Trophoblast cell (in vitro differentiated cells and primary cell): ENCODE data around the gene C1orf167.

ENCODE experiments used
- DNase-seq, 2 donors: peaks; one replicate each; pipeline ENCODE4 v3.0.0-alpha.2; 2016
- H2AFZ ChIP-seq: 2 replicates; pipeline ENCODE4 v1.6.1; 2013; ENCODE audit warnings: low read length, moderate library complexity, mild to moderate bottlenecking; ENCODE audit not compliant: insufficient read depth, poor library complexity
- H2AK5ac ChIP-seq: 2 replicates; pipeline ENCODE4 v1.6.1; 2013; ENCODE audit warnings: mild to moderate bottlenecking, low read length
- H2BK120ac ChIP-seq: 2 replicates; pipeline ENCODE4 v1.6.1; 2013; ENCODE audit warnings: low read length, mild to moderate bottlenecking, moderate library complexity; ENCODE audit not compliant: insufficient read depth, poor library complexity
- H2BK12ac ChIP-seq: 2 replicates; pipeline ENCODE4 v1.6.1; 2013; ENCODE audit warnings: mild to moderate bottlenecking, low read length, moderate library complexity
- H2BK5ac ChIP-seq: 2 replicates; pipeline ENCODE4 v1.6.1; 2013; ENCODE audit warnings: low read length, low read depth, moderate library complexity, mild to moderate bottlenecking; ENCODE audit not compliant: poor library complexity
- H3K14ac ChIP-seq: 2 replicates; pipeline ENCODE4 v1.6.1; 2013; ENCODE audit warnings: mild to moderate bottlenecking, low read length
- H3K18ac ChIP-seq: 2 replicates; pipeline ENCODE4 v1.6.1; 2013; ENCODE audit warnings: mild to moderate bottlenecking, low read length
- H3K23ac ChIP-seq: 2 replicates; pipeline ENCODE4 v1.6.1; 2013; ENCODE audit warnings: low read length
- H3K27ac ChIP-seq: 2 replicates; pipeline ENCODE4 v1.5.1; 2013; ENCODE audit warnings: low read depth, mild to moderate bottlenecking, inconsistent platforms, low read length, moderate library complexity
- H3K27me3 ChIP-seq: 2 replicates; pipeline ENCODE4 v1.6.1; 2013; ENCODE audit warnings: inconsistent platforms, mild to moderate bottlenecking, low read length, moderate library complexity; ENCODE audit not compliant: insufficient read depth
- H3K36me3 ChIP-seq, 2 experiments: 1 replicate in 1 of 2; 2 replicates in 1 of 2; pipeline ENCODE4 v1.6.1; 2013; ENCODE audit warnings: low read length in 2 of 2, mild to moderate bottlenecking in 2 of 2, moderate library complexity in 1 of 2; ENCODE audit not compliant: insufficient read depth in 2 of 2, control insufficient read depth in 1 of 2
- H3K4ac ChIP-seq: 2 replicates; pipeline ENCODE4 v1.6.1; 2013; ENCODE audit warnings: low read depth, mild to moderate bottlenecking, low read length, moderate library complexity
- H3K4me1 ChIP-seq, 2 experiments: 1 replicate in 1 of 2; 2 replicates in 1 of 2; pipeline ENCODE4 v1.6.1; 2013; ENCODE audit warnings: low read length in 2 of 2, mild to moderate bottlenecking in 2 of 2, moderate library complexity in 1 of 2; ENCODE audit not compliant: insufficient read depth in 2 of 2, control insufficient read depth in 1 of 2
- H3K4me2 ChIP-seq: 2 replicates; pipeline ENCODE4 v1.6.1; 2013; ENCODE audit warnings: inconsistent platforms, mild to moderate bottlenecking, low read length, moderate library complexity
- H3K4me3 ChIP-seq: 2 replicates; pipeline ENCODE4 v1.5.1; 2013; ENCODE audit warnings: mild to moderate bottlenecking, low read depth, low read length, inconsistent platforms
- H3K79me1 ChIP-seq: one replicate; pipeline ENCODE4 v1.6.1; 2013; ENCODE audit warnings: low read length
- H3K79me2 ChIP-seq: 2 replicates; pipeline ENCODE4 v1.6.1; 2013; ENCODE audit warnings: low read length, mild to moderate bottlenecking; ENCODE audit not compliant: control insufficient read depth, insufficient read depth, poor library complexity
- H3K9ac ChIP-seq: 2 replicates; pipeline ENCODE4 v1.6.1; 2013; ENCODE audit warnings: mild to moderate bottlenecking, low read length
- H3K9me3 ChIP-seq: 2 replicates; pipeline ENCODE4 v1.6.1; 2013; ENCODE audit warnings: low read depth, mild to moderate bottlenecking, control low read depth, inconsistent platforms, low read length; ENCODE audit not compliant: insufficient read depth
- H4K12ac ChIP-seq: 2 replicates; pipeline ENCODE4 v1.6.1; 2013; ENCODE audit warnings: low read depth, mild to moderate bottlenecking, low read length, moderate library complexity
- H4K8ac ChIP-seq: 2 replicates; pipeline ENCODE4 v1.6.1; 2013; ENCODE audit warnings: low read depth, mild to moderate bottlenecking, low read length, moderate library complexity
- H4K91ac ChIP-seq: one replicate; pipeline ENCODE4 v1.6.1; 2013; ENCODE audit warnings: low read depth, mild to moderate bottlenecking, low read length, moderate library complexity
- WGBS: extraction: QIAGEN DNeasy Blood & Tissue Kit; methylation state at CpG from one replicate; pipeline ENCODE4 v1.1.7; 2013; ENCODE audit warnings: missing lambda C conversion rate; ENCODE audit not compliant: insufficient read length, insufficient coverage; ENCODE audit errors: extremely low coverage; 5-methylcytosine and 5-hydroxymethylcytosine counted together

C1orf167 gene

GRCh38 chr1:11719313-11720032, 42.5 kb upstream of the C1orf167 start:
- H4K8ac ChIP-seq, result no peak overlapping the region
- H3K4me1 ChIP-seq, result no peaks in the 10 kb centered on the region
- no peak overlapping the region for H3K14ac ChIP-seq
- H2AK5ac ChIP-seq, result no peak overlapping the region
- H3K23ac ChIP-seq, result no peak overlapping the region
- no peak overlapping the region for H2BK12ac ChIP-seq
- H2AFZ ChIP-seq, result no peak overlapping the region
- H2BK5ac ChIP-seq, result no peak overlapping the region
- WGBS, result no CpG with 5 or more reads among the region's 44 CpGs
- no peak overlapping the region for H3K4ac ChIP-seq
- H3K79me1 ChIP-seq, result no peaks in the 10 kb centered on the region
- DNase-seq, result peak; percentile 51 to 84
- H3K27ac ChIP-seq, result no peak overlapping the region
- H3K36me3 ChIP-seq, result no peaks in the 10 kb centered on the region
- no peak overlapping the region for H3K4me3 ChIP-seq
- no peak overlapping the region for H3K9ac ChIP-seq
- H3K27me3 ChIP-seq, result no peaks in the 10 kb centered on the region
- H4K12ac ChIP-seq, result no peak overlapping the region
- H4K91ac ChIP-seq, result no peak overlapping the region
- no peak overlapping the region for H2BK120ac ChIP-seq
- no peak overlapping the region for H3K18ac ChIP-seq
- peak overlapping the region; percentile 36 for H3K4me2 ChIP-seq
- H3K79me2 ChIP-seq, result no peaks in the 10 kb centered on the region
- H3K9me3 ChIP-seq, result no peaks in the 10 kb centered on the region

GRCh38 chr1:11720033-11720376, 42.0 kb upstream of the C1orf167 start:
- Histone ChIP-seq H3K79me2 (no peaks in the 10 kb centered on the region), H4K12ac (no peak overlapping the region), H2AK5ac (no peak overlapping the region), H3K14ac (no peak overlapping the region), H3K79me1 (no peaks in the 10 kb centered on the region), H4K91ac (no peak overlapping the region), H2AFZ (no peak overlapping the region), H3K9me3 (no peaks in the 10 kb centered on the region), H3K27ac (no peak overlapping the region), H3K36me3 (no peaks in the 10 kb centered on the region), H4K8ac (no peak overlapping the region), H3K4ac (no peak overlapping the region), H3K4me2 (no peak overlapping the region), H2BK12ac (no peak overlapping the region), H3K9ac (no peak overlapping the region), H3K23ac (no peak overlapping the region), H3K4me1 (no peaks in the 10 kb centered on the region), H3K27me3 (no peaks in the 10 kb centered on the region), H3K18ac (no peak overlapping the region), H3K4me3 (no peak overlapping the region), H2BK120ac (no peak overlapping the region), H2BK5ac (no peak overlapping the region)
- no peak for DNase-seq
- no CpG with 5 or more reads among the region's 12 CpGs for WGBS

- H3K27me3 ChIP-seq, result no peaks in the 10 kb centered on the region
- no peak overlapping the region for H3K4me3 ChIP-seq
- no peak overlapping the region for H4K12ac ChIP-seq
- H4K8ac ChIP-seq, result no peak overlapping the region
- H2AK5ac ChIP-seq, result no peak overlapping the region
- WGBS, result no CpG with 5 or more reads among the region's 4 CpGs
- H2BK12ac ChIP-seq, result no peak overlapping the region
- H3K23ac ChIP-seq, result no peak overlapping the region
- H3K79me2 ChIP-seq, result no peaks in the 10 kb centered on the region
- H3K9me3 ChIP-seq, result no peaks in the 10 kb centered on the region
- H2BK120ac ChIP-seq, result no peak overlapping the region
- peaks cover 0 to 2% of the 10 kb centered on the region in 2 experiments for H3K4me1 ChIP-seq
- no peak overlapping the region for H3K4me2 ChIP-seq
- no peak overlapping the region for H3K14ac ChIP-seq
- no peak overlapping the region for H3K9ac ChIP-seq
- H3K4ac ChIP-seq, result no peak overlapping the region
- no peak overlapping the region for H3K18ac ChIP-seq
- DNase-seq, result no peak
- H2AFZ ChIP-seq, result no peak overlapping the region
- H4K91ac ChIP-seq, result no peak overlapping the region
- no peaks in the 10 kb centered on the region for H3K36me3 ChIP-seq
- no peak overlapping the region for H2BK5ac ChIP-seq
- no peaks in the 10 kb centered on the region for H3K79me1 ChIP-seq
- H3K27ac ChIP-seq, result no peak overlapping the region
These were observed 41.5 kb upstream of the C1orf167 start for GRCh38 chr1:11720525-11720924.

GRCh38 chr1:11721311-11721710, 40.7 kb upstream of the C1orf167 start:
- Histone ChIP-seq H3K4me3 (no peak overlapping the region), H3K27me3 (no peaks in the 10 kb centered on the region), H3K79me1 (no peaks in the 10 kb centered on the region), H3K9ac (no peak overlapping the region), H3K18ac (no peak overlapping the region), H3K27ac (no peak overlapping the region), H2AFZ (no peak overlapping the region), H2BK120ac (no peak overlapping the region), H2BK5ac (no peak overlapping the region), H3K4ac (no peak overlapping the region), H4K91ac (no peak overlapping the region), H3K14ac (no peak overlapping the region), H2BK12ac (no peak overlapping the region), H3K79me2 (no peaks in the 10 kb centered on the region), H4K8ac (no peak overlapping the region), H3K4me1 (peaks cover 3 to 7% of the 10 kb centered on the region in 2 experiments), H2AK5ac (no peak overlapping the region), H3K36me3 (no peaks in the 10 kb centered on the region), H4K12ac (no peak overlapping the region), H3K4me2 (no peak overlapping the region), H3K23ac (no peak overlapping the region), H3K9me3 (no peaks in the 10 kb centered on the region)
- DNase-seq, result peak in 1 of 2 donors; percentile 60
- WGBS, result no CpG with 5 or more reads among the region's 4 CpGs
